Measurements from ENCODE around the gene MRPS7.
A peak's percentile ranks its signal among the peaks of the same experiment; 100 is the strongest.

MRPS7 gene

DNA sequence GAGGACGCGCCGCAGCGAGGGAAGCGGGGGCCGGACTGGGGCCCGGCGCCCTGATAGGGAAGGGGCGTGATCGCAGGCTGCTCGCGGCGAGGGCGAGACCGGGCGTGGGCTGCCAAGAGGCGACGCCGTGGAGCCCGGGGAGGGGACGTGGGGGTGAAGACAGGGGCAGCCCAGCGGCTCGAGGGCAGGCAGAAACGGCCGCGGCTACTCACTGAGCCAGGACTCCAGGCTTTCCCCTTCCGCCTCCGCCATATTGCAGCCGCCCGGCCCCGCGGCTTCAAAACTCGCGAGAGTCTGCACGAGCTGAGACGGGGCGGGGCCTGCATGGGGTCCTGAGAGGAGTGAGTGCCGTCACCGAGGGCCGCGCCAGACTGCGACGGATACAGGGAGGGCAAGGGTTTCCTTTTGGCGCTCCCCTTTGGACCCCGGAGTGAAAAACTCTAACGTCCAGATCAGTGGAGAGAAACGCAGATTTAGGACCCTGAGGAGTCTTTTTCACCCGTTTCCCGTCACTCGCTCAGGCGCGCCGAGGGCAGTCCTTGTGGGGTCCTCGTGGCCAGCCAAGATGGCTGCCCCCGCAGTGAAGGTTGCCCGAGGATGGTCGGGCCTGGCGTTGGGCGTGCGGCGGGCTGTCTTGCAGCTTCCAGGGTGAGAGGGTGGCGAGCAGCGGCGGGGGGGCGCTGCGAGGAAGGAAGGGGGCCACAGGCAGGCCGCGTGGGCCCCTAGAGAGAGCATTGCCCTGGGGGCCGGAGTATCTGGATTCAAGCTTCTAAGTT lies at the start of gene MRPS7, which contains the start of gene GGA3:
Gene MRPS7 (plus strand): TSS at position 544 of the 776 bp plus-strand sequence. CDS start 22 bp downstream, at position 566.
Gene GGA3 (minus strand): TSS at position 271 of the 776 bp plus-strand sequence. CDS start 19 bp downstream, at position 252.
- DNase-seq = peak; percentile 81 to 97

DNA sequence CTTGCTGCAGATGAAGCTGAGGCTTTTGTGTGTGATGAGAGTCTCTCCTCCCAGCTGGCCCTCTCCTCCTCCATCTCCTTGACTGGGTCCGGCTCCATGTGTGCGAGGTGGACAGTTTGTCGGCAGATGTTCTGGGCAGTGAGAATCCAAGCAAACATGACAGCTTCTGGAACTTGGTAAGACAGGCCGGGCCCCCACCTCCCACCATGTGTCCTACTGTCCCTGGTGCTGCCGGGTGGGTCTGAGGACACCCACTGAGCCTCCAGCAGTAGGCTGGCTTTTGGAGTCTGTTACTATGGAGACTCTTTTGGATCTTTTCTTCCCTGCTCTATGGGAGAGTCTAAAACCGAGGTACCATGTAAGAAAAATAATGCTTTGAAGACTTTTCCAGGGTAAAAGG lies 43.5 kb upstream of the MRPS7 start:
- DNase-seq = no peak

DNA sequence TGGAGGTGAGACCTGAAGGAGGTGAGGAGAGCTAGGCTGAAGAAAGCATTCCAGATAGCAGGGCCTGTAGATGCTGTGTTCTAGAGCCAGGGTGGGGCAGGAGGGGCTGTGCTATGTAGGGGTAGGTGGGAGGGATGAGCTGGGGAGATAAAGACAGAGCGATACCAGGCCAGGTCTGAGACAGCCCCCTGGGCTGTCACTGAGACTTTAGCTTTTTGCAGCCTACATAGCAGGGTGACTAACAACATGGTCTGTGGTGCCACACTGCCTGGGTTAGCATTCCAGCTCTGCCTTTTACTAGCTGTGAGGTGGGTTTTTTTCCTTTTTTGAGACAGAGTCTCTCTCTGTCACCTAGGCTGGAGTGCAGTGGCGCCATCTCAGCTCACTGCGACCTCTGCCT lies 41.9 kb upstream of the MRPS7 start:
- DNase-seq = no peak

DNA sequence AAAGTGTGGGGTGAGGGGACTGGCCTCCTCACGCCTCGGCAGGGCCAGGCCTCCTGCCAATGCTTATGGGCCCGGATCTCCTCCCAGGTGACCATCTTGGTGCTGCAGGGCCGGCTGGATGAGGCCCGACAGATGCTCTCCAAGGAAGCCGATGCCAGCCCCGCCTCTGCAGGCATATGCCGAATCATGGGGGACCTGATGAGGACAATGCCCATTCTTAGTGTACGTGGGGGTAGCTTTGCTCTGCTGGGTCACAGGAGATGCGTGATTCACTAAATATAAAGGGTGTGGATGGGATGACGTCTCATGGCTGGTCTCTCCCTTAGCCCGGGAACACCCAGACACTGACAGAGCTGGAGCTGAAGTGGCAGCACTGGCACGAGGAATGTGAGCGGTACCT lies 36.7 kb upstream of the MRPS7 start:
- no peak for DNase-seq

DNA sequence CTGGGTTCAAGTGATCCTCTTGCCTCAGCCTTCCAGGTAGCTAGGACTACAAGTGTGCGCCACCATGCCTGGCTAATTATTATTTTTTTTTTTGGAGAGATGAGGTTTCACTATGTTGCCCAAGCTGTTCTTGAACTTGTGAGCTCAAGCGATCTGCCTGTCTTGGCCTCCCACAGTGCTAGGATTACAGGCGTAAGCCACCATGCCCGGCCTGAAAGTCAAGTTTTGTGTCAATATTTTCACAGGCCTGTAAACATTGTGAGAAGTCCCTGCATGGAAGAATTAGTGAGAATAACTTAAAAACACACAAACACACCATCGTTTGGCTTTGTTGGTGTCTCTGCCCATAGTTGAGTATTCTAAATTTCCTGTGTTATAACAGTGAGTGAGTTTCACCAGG lies 34.0 kb upstream of the MRPS7 start:
- DNase-seq = no peak

DNA sequence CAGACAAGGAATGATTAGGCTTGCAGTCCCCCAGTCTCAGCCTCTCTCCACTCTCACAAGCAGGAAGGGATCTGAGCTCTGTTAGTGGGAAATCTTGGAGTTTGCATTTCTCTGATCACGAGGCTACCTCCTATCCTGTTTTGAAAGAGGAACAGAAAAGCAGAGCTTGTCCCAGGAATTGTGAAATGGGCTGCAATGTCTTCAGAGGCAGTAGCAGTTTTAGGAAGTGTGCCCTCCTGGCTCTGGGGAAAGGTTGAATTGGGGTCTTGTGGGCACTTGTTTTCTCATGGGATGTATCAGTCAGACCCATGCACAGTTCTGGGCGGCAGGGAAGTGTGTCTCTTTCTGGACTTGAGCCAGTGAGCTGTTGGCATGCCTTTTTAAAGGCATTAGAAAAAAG lies 33.4 kb upstream of the MRPS7 start:
- no peak for DNase-seq

DNA sequence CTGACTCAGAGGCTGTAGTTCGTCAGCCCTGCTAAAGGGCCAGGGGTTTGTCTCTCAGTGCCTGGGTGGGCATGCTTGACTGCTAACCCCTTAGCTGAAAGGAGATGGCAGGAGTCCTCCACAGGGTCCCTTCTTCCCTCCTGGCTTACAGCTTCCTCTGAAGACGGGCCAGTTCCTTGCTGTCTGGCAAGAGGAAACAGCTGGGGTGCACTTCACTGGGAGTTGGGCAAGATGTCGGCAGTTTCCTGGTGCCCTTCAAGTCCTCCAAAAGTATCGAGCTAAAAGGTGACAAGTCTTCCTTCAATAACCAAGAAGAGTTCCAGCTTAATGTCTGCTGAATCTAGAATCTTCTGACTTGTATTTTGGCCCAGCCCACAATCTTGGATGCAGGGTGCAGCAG lies 32.8 kb upstream of the MRPS7 start:
- no peak for DNase-seq

DNA sequence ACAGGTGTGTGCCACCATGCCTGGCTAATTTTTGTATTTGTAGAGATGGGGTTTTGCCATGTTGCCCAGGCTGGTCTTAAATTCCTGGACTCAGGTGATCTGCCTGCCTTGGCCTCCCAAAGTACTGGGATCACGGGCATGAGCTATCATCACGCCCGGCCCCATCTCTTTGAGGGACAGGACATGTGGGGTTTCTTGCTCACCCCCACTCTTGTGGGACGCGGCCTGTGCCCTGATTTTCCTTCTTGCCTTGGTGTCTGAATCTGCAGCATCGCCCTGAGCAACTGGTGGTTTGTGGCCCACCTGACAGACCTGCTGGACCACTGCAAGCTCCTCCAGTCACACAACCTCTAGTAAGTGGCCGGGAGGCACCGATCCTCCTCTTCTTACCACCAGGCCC lies 30.6 kb upstream of the MRPS7 start:
- DNase-seq = no peak

DNA sequence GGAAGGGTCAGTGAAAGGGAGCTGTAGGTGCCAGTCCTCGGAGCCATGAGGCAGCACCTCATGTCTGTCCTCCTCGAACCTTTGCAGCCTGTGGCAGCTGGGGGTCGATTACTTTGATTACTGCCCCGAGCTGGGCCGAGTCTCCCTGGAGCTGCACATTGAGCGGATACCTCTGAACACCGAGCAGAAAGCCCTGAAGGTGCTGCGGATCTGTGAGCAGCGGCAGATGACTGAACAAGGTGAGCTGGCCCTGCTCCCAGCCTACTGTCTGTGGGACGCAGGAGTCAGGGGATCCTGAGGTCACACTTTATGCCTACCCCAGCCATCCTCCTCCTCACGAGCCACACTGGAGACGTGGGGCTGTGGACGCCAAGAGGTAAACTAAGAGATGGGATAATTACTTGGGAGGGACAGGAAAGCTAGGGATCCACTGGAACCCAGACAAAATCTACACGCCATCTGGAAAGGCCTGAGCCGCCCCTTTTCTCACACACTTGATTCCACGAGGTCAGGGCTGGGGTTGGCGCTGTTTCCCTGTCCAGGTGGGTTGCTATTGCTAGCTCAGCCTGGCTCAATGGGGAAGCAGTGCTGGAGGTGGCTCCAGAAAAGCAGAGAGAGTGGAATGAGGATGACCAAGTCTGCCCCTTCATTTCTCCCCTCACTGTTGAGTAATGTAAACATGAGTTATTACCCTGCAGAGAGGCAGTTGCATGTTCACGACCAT lies 29.8 kb upstream of the MRPS7 start:
- DNase-seq = no peak

DNA sequence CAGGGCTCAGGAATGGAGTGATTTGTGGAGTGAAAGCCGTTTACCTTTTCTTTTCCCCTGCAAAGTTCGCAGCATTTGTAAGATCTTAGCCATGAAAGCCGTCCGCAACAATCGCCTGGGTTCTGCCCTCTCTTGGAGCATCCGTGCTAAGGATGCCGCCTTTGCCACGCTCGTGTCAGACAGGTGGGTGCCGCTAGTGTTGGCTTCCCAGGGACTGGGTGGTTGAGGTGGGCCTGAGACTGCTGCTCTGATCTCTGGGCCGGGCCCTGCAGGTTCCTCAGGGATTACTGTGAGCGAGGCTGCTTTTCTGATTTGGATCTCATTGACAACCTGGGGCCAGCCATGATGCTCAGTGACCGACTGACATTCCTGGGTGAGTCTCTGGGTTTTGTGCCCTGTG lies 28.9 kb upstream of the MRPS7 start:
- no peak for DNase-seq

DNA sequence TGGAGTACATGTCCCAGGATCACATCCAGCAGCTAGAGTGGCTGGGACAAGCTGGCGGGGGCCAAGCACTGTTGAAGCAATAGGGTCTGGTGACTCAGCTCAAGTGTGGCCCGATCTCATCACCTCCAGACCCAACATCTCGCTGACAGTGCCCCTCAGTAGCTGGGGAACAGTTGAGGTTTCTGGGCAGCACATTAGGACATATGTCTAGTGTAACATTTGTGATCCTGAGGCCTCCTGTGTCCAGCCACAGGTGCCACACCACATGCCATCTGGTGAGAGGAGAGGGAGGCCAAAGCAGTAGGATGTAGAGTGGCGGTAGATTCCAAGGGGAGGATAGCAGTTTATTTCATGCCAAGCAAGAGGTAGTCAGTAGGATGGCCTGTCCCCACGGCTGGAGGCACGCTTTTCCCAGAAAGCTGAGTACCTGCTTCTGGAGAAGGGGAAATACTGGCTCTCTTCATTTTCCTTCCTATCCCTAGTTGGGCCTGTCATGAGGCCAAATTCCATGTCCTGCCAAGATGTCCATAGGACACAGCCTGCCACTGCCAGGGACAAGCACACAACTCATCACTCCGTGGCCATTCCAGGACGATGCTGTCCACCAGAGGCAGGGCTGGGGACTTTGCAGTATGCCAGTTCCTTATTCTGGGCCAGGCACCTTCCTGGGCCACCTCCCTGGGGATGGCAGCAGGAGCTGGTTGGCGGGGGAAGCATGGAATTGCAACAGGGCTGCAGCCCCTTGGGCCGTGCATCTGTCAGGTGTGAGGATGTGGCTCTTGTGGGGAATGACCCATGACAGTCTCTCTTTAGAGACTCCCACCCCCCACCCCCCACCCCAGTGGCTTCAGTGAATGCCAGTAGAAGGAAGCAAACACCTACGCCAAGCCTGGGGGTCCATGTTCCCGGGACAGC lies 24.3 kb upstream of the MRPS7 start:
- DNase-seq = no peak

DNA sequence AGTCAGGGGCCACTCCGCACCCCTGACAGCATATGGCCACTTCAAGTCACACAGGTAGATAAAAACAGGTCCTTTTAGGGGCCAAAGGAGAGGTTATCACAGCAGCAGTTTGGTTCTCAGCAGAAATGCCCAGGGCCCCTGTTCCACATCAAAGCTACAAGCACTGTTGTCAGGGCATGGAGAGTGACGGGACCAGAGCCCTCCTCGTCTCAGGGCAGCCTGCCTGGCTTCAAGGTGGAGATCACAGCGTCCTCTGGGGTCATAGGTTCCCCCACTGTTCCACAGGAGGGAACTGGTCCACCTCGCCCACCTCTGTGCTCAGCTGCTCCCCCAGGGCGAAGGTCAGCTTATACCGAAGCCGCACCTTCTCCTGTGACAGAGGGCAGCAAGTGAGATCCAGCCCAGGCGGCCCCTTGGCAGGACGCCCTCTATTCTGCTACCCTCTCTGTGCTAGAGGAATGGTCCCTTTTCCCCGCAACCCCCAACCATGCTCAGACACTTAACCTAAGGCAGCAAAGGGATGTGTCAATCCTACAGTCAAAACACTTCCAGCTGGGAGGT lies 23.6 kb upstream of the MRPS7 start:
- DNase-seq = no peak

DNA sequence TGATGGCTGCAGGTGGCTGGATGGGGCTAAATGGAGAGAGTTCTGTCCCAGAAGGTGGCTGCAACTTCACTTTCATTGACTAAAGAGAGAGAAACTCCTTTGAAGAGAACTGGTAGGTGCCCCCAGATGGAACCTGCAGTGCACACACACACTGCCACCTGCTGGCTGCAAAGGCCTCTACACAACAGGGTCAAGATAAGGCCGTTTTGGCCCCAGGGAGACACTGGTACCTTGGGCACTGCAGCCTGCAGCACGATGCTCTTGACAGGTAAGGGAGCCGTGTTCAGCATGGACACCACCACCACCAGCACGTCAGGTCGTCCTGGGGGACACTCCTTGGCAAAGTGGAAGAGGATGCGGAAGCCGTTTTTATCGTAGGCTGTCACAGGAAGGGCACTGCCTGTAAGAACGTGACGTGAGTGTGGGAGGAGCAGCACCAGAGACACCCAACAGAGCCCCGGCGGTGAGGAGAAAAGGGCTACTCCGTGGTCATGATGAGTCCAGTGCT lies 22.9 kb upstream of the MRPS7 start:
- DNase-seq = peak; percentile 64 to 79

DNA sequence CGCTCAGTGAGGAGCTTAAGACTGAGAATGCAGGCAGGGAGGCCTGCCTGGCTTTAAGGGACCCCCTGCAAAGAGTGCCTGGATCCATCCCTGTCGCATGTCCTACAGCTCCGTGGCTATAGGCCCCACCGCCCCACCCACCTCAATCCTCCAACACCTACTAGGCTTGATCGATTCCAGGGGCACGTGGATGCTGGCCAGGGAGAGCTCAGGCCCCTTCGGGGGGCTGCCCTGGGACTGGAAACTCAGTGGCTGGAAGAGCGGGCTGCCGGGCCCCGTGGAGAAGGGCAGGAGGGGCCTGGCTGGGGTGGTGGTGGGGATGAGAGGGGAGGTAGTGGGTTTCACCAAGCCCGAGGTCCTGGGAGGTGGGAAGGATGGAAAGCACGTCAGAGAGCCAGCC lies 22.5 kb upstream of the MRPS7 start:
- DNase-seq = no peak

DNA sequence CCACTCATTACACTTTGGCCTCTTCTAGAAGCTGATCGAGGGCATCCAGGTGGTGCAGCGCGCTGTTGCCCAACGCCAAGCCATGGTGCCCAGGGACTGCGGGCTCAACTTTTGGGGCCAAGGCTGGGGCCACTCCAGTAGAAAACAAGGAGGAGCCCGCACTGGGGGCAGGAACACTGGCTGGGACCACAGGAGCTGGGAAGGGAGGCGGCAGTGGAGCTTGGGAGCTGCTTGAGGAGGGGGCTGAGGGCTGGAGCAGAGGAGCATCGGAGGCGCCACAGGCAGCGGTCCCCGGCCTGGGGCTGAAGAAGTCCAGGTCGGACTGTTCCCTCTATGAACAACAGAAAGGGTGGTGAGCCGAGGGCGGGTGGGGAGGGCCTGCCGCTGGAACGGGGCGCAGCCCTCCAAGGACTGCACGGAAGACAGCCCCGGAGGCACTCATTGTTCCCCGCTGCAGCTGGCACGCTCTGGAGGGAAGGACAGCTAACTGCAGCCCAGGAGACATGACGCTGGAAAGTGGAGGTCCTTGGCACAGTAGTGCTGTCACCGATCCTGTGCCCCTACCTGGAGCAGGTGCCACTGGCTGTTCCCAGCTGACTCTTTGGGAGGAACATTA lies 21.8 kb upstream of the MRPS7 start:
- no peak for DNase-seq

DNA sequence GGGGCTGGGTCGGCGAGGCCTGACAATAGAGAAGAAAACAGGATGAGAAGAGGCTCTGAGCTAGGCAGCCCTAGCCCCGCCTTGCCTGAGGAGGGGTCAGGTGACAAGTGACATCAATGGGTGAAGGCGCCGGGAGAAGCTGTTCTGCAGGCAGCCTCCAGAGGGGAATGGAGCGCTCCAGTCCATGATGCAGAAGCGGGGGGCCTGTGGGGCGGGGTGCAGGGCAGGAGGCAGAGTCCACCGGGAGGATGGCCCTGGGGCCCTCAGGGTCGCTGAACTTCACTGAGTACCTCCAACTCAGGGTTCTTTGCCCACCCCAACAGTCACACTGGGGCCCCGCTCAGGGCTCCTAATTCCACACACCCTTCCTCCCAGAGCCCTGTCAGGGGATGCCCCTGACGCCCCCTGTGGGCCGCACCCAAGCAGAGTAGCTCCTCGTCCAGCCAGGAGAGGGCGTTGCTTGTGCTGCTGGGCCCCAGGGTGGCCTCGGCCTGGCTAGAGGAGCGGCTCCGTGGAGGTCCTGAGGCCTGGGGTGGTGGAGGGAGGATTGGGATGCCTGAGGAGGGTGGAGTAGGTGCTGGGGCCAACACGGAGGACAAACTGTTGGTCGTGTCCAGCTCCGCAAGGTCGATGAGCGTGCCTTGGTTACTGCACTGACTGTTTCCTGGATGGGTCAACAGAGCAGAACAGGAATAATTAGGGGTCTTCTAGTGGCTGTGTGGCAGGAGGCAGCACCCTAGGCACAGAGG lies 21.1 kb upstream of the MRPS7 start:
- peak; percentile 33 to 70 for DNase-seq

DNA sequence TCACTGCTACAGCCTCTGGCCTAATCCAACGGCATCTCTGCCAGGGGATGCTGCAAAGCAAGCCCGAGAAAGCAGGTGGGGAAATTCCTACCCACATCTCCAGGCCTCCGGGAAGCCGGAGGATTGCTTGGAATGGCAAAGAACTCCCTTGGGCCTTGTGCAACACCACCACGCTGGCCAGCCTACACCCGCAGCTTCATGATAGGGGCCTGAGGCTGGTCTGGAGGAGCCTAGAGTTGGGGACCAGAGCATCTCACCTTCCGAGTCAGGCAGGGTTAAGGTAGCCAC lies 20.6 kb upstream of the MRPS7 start:
- no peak for DNase-seq

DNA sequence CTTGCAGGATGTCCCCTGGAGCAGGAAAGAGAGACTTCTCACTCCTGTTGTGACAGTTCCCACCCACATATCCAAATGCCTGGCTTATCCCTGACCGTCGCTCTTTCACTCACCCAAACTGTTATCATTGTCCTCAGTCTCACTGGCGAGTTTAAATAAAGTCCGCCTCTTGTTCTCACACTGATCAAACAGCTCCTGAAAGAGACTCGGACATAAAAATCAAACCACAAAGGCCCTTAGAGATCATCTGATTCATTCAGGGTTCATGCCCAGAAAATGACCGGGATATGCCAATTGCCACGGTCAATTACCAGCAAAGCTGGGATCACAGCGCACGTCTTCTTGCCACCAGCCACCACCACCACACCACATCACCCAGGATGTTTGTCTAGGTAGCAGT lies 20.2 kb upstream of the MRPS7 start:
- DNase-seq = no peak

DNA sequence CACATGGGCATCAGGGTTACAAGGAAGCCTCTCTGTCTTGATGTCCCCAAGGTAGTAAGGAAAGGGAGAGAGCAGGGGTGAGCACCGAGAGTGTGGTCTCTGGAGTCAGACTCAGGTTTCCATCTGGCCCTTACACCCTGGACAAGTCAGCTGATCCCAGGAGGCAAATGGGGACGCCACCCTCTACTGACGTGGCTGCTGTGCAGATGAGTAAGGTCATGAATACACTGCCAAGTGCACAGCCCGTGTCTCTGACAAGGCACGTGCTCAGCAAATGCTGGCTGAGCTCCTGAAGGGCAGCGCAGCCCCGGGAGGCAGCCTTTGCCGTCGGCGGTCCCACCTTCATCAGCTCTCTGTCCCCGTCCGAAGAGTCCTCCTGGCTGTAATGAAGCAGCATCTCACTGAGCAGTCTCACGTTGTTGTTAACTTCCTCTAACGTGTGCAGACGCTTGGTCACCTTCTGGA lies 19.7 kb upstream of the MRPS7 start:
- no peak for DNase-seq

DNA sequence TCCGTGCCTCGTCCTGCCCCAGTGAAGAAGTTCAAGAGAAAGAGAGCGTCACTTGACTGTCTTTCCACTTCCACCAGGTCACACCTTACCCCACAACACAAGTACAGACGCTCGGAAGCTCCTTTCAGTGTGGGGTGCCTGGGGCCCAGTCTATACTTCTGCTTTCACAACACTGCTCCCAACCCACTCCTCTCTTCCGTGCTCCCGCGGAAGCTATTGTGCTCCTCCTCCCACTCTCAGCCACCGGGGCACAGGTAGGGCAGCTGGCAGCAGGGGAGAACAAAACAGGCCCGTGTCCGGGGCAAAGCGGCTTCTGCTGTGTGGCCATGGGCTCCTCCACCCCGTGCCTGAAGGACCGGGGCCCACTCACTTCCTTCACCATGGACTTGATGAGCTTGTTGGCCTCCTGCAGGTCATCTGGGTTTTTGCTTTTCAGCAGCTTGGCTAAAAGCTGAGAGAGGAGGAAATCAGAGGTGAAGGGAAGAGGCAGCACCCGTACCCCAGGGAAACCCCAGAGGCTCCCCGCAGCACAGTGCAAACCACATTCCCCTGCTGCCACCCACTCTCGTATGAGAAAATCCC lies 19.1 kb upstream of the MRPS7 start:
- no peak for DNase-seq
